Kidney epithelial cell (primary cell): Measurements from ENCODE around the gene ADGRG4. TPM values are rescaled to one million over a fixed set of nuclear protein-coding genes. Genes with fewer than 3 reads are reported as not detected.

Experiments
- DNase-seq: peaks from one replicate; pipeline ENCODE4 v3.0.0-alpha.2; 2010; ENCODE audit warnings: low read depth
- H3K27me3 ChIP-seq: 2 replicates; pipeline ENCODE4 v1.6.0; 2011; ENCODE audit warnings: low read length; ENCODE audit not compliant: control insufficient read depth, insufficient read depth
- H3K36me3 ChIP-seq: 2 replicates; pipeline ENCODE4 v1.5.1; 2011; ENCODE audit warnings: low read length; ENCODE audit not compliant: control insufficient read depth, insufficient read depth
- H3K4me3 ChIP-seq: 2 replicates; pipeline ENCODE4 v1.5.1; 2011; ENCODE audit warnings: low read depth, mild to moderate bottlenecking, control low read depth, low read length
- total RNA-seq: library from RNA; depleted of rRNA; stranded (reverse); fragments of >200 nt; gene quantifications from 2 replicates; pipeline ENCODE4 v1.2.3, GENCODE V29; 2015
- TF ChIP-seq, protein P1 (sequence below): IDR thresholded peaks from 2 replicates; pipeline ENCODE4 v1.5.1; 2011; ENCODE audit warnings: mild to moderate bottlenecking, moderate library complexity, low read length, control low read depth, inconsistent platforms; ENCODE audit not compliant: insufficient read depth, poor library complexity, severe bottlenecking

ADGRG4 gene
- total RNA-seq, 1 donor from 2014 or later, result not detected

DNA sequence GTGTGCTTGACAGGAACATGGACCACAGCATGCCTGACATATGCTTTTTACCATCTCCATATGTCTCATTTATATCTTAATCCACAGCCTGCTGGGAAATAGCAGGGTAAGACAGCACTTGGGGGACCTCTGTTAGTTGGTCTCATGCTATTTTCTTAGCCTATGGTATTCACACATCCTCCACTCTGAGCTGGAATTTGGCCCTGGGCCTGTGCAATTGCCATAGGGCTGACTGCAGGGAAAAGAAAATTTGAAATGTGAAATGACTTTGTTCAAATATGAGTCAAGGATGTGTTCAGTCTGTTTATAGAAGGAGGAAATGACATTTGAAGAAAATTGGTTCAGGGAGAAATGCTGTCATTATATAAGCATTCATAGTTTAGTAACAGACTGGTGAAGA lies 40.0 kb upstream of the ADGRG4 start:
- TF ChIP-seq, protein P1, sequence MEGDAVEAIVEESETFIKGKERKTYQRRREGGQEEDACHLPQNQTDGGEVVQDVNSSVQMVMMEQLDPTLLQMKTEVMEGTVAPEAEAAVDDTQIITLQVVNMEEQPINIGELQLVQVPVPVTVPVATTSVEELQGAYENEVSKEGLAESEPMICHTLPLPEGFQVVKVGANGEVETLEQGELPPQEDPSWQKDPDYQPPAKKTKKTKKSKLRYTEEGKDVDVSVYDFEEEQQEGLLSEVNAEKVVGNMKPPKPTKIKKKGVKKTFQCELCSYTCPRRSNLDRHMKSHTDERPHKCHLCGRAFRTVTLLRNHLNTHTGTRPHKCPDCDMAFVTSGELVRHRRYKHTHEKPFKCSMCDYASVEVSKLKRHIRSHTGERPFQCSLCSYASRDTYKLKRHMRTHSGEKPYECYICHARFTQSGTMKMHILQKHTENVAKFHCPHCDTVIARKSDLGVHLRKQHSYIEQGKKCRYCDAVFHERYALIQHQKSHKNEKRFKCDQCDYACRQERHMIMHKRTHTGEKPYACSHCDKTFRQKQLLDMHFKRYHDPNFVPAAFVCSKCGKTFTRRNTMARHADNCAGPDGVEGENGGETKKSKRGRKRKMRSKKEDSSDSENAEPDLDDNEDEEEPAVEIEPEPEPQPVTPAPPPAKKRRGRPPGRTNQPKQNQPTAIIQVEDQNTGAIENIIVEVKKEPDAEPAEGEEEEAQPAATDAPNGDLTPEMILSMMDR, result no peak
- Histone ChIP-seq H3K27me3 (no peaks in the 10 kb centered on the region), H3K4me3 (no peak overlapping the region), H3K36me3 (no peaks in the 10 kb centered on the region)
- DNase-seq, result no peak

DNA sequence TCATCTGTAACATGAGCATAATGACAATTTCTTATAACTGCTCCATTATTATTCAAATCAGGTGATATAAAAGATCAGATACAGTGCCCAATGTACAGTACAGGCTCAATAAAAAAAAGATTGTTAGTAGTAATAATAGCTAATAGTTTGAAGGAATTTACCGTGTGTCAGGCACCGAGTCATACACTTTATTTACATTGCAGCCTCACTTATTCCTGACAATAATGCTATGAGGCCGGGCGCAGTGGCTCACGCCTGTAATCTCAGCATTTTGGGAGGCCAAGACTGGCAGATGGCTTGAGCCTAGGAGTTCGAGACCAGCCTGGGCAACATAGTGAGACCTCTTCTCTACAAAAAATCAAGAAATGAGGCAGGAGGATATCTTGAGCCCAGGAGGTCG lies 39.4 kb upstream of the ADGRG4 start:
- no peak overlapping the region for H3K4me3 ChIP-seq
- TF ChIP-seq, protein P1, result no peak
- H3K27me3 ChIP-seq, result no peaks in the 10 kb centered on the region
- no peak for DNase-seq
- no peaks in the 10 kb centered on the region for H3K36me3 ChIP-seq

DNA sequence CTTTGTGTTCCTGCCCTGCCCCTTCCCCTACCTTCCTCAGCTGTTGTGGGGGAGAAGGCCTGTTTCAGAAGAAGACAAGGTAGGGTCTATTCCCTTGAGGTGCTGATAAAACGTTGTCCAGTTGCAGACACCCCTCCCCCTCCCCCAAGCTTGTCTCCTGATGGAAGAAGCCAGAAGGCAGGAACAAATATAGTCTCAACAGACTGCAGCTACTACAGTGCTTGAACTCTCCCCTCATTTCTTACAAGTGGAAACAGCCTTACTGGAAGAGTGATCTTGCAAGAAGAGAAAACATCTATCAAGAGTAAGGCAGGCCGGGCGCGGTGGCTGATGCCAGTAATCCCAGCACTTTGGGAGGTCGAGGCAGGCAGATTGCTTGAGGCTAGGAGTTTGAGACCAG lies 38.5 kb upstream of the ADGRG4 start:
- Histone ChIP-seq H3K27me3 (no peaks in the 10 kb centered on the region), H3K36me3 (no peaks in the 10 kb centered on the region), H3K4me3 (no peak overlapping the region)
- DNase-seq, result no peak
- TF ChIP-seq, protein P1, result no peak

DNA sequence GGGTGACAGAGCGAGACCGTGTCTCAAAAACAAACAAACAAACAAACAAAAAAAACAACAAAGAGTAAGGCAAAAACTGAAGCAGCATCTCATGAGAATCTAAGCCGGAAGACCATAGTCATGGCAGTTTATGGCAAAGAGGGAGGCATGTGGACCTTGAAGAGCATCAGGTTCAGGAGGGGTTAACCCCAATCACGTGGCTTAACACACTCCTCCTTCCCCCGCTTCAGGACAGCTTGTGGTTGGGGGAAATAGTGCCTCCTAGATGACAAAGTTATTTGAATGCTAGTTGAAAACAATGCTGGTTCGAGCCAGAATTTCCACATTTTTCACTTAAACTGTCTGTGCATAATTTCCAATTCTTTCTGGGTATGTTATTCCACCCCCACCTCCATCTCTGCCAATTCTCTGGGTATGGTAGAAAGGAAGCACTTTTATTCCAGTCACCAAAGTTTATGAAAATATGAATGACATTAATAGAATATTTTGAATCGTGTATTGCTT lies 37.9 kb upstream of the ADGRG4 start:
- DNase-seq, result no peak
- TF ChIP-seq, protein P1, result no peak
- Histone ChIP-seq H3K36me3 (no peaks in the 10 kb centered on the region), H3K4me3 (no peak overlapping the region), H3K27me3 (no peaks in the 10 kb centered on the region)

GRCh38 chrX:136266828-136267227 lies 33.9 kb upstream of the ADGRG4 start:
- Histone ChIP-seq H3K4me3 (no peak overlapping the region), H3K36me3 (no peaks in the 10 kb centered on the region)
- TF ChIP-seq, protein P1, result no peak

GRCh38 chrX:136268051-136269048 lies 32.4 kb upstream of the ADGRG4 start:
- H3K36me3 ChIP-seq, result no peaks in the 10 kb centered on the region
- DNase-seq, result no peak
- H3K27me3 ChIP-seq, result no peaks in the 10 kb centered on the region
- H3K4me3 ChIP-seq, result no peak overlapping the region
- TF ChIP-seq, protein P1, result peak; percentile 79

More at GRCh38 chrX:136266828-136267227, 33.9 kb upstream of the ADGRG4 start:
- H3K27me3 ChIP-seq, result no peaks in the 10 kb centered on the region
- DNase-seq, result no peak
